Body of pancreas (tissue), 4 donors: ENCODE data around the gene NSMCE1. TPM values are rescaled to one million over a fixed set of nuclear protein-coding genes. Genes with fewer than 3 reads are reported as not detected.
"Not testable (repeated sequence)": the region's sequence is repeated elsewhere in the genome, so short reads cannot be mapped to it uniquely, and the experiment has no call there.

Experiments used
- ATAC-seq: fragments of 150-250 bp; one replicate; pipeline ENCODE4 v1.9.1; 2016
- DNase-seq, 4 donors: peaks; one replicate each; pipeline ENCODE4 v3.0.0-alpha.2; 2019
- H3K27ac ChIP-seq, 4 donors: fragments of 200-600 bp; sonication (generic); 1 replicate in 3 of 4; 2 replicates in 1 of 4; pipeline versions ENCODE4 v1.5.1 to v1.6.1; 2016 to 2019; ENCODE audit warnings: mild to moderate bottlenecking in 1 of 4, mixed read lengths in 1 of 4, moderate library complexity in 1 of 4
- H3K27me3 ChIP-seq, 2 donors: fragments of 200-600 bp; sonication (generic); one replicate each; pipeline ENCODE4 v1.6.0; 2016; ENCODE audit warnings: mild to moderate bottlenecking in 1 of 2
- H3K36me3 ChIP-seq, 2 donors: fragments of 200-600 bp; sonication (generic); replicated peaks in 1 of 2; 2 replicates each; pipeline ENCODE4 v1.5.1; 2016; ENCODE audit warnings: low read depth in 2 of 2; ENCODE audit not compliant: insufficient read depth in 1 of 2
- H3K4me1 ChIP-seq: fragments of 200-600 bp; sonication (generic); one replicate; pipeline ENCODE4 v1.6.0; 2016
- H3K4me3 ChIP-seq, 2 donors: fragments of 200-600 bp; sonication (generic); 1 replicate in 1 of 2; 2 replicates in 1 of 2; pipeline ENCODE4 v1.5.1; 2016 to 2019
- H3K9me3 ChIP-seq, 3 donors: fragments of 200-600 bp; sonication (generic); 1 replicate in 2 of 3; 2 replicates in 1 of 3; pipeline ENCODE4 v1.5.1; 2016
- CTCF ChIP-seq, 7 experiments: fragments of 450-650 bp in 4 of 7; fragments of 200-600 bp in 3 of 7; sonication (generic) in 3 of 7; IDR thresholded peaks; one replicate each; pipeline ENCODE4 v1.5.1; 2016 to 2019; ENCODE audit warnings: antibody characterized with exemption in 7 of 7
- POLR2A ChIP-seq, 3 donors: fragments of 450-650 bp; IDR thresholded peaks; one replicate each; pipeline ENCODE4 v1.6.1; 2016; ENCODE audit warnings: antibody characterized with exemption in 3 of 3, mild to moderate bottlenecking in 2 of 3
- WGBS, 2 donors: methylation state at CpG; one replicate each; pipeline ENCODE4 v1.1.5; 2017; 5-methylcytosine and 5-hydroxymethylcytosine counted together
- intact Hi-C: fragments of 100-400 bp; cut with DNase I; formaldehyde crosslinking; loops from one replicate; pipeline ENCODE4 v1.15.1; 2023
- total RNA-seq, 2 donors: library from RNA; depleted of rRNA; stranded (reverse); fragments of >200 nt; gene quantifications; one replicate each; pipeline ENCODE4 v1.1.0, GENCODE V29; 2016

NSMCE1 gene
- total RNA-seq, 2 donors from 2014 or later, result 20.1 to 29.1 TPM

DNA sequence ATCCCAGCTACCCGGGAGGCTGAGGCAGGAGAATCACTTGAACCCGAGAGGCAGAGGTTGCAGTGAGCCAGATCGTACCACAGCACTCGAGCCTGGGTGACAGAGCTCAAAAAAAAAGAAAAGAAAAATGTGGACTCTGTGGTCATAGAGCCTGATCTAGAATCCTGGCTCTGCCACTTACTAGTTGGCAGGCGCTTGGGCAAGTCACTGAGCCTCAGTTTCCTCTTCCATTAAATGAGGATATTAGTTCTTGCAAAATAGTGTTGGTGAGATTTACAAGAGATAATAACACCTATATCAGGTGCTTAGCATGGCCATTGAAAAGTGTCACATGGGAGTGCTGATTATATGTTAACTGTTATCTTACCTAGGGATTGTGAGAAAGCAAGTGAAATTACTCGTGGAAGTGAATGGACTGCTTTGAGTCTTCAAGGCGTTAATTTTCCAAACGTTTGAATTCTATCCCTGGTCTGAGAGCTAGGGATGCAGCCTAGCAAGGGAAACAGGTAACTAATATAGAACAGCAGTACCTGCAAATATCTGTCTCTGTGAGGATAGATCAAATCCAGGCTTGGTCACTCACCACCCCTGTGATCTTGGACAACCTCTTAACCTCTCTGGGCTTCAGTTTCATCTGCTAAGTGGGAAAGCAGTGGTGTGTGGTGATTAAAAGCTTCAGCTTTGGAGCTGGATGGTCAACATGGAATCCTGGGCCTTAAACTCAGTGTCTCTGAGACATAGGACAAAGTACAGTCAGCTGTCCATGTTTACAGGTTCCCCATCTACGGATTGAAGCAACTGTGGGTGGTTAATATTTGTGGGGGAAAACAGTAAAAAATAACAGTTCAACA is 953 bp upstream of the NSMCE1 start:
- 64 to 65% methylated on average over 9 of the region's 9 CpGs for WGBS, 2 donors

GRCh38 chr16:27267037-27267677 is 1.4 kb downstream of the NSMCE1 start:
- WGBS, 2 donors, result 60 to 80% methylated on average over 8 of the region's 8 CpGs
- intact Hi-C loops, result no loop called here
- DNase-seq, result no peak

More for the DNA sequence above, 953 bp upstream of the NSMCE1 start:
- ATAC-seq (no peak), DNase-seq (no peak)
- no peaks in the 10 kb centered on the region for H3K9me3 ChIP-seq
- no peaks in the 10 kb centered on the region for H3K27me3 ChIP-seq
- peaks cover 23% of the 10 kb centered on the region for H3K4me1 ChIP-seq
- peak overlapping the region in 1 of 2 donors; percentile 70 for H3K4me3 ChIP-seq
- no peaks in the 10 kb centered on the region for H3K36me3 ChIP-seq
- intact Hi-C loops, result no loop called here
- no peak for TF ChIP-seq POLR2A (IDR thresholded peaks at IDR 0.05)
- TF ChIP-seq CTCF (IDR thresholded peaks at IDR 0.05), result no peak
- H3K27ac ChIP-seq, result peak overlapping the region in 1 of 4 donors; percentile 60

GRCh38 chr16:27265982-27266381 is 2.6 kb downstream of the NSMCE1 start:
- Histone ChIP-seq H3K4me1 (peaks cover 30% of the 10 kb centered on the region), H3K9me3 (no peaks in the 10 kb centered on the region), H3K36me3 (no peaks in the 10 kb centered on the region), H3K27ac (no peak overlapping the region), H3K27me3 (no peaks in the 10 kb centered on the region), H3K4me3 (no peak overlapping the region)
- TF ChIP-seq CTCF (IDR thresholded peaks at IDR 0.05), result no peak
- TF ChIP-seq POLR2A (IDR thresholded peaks at IDR 0.05), result no peak
- DNase-seq (no peak), ATAC-seq (no peak)
- WGBS, 2 donors, result 87 to 94% methylated on average over 1 of the region's 1 CpG
- intact Hi-C loops, result no loop called here

More at GRCh38 chr16:27267037-27267677, 1.4 kb downstream of the NSMCE1 start:
- Histone ChIP-seq H3K4me1 (peaks cover 23% of the 10 kb centered on the region), H3K36me3 (no peaks in the 10 kb centered on the region), H3K27ac (no peak overlapping the region), H3K27me3 (no peaks in the 10 kb centered on the region), H3K9me3 (no peaks in the 10 kb centered on the region), H3K4me3 (no peak overlapping the region)
- no peak for ATAC-seq
- TF ChIP-seq POLR2A (IDR thresholded peaks at IDR 0.05), result no peak
- no peak for TF ChIP-seq CTCF (IDR thresholded peaks at IDR 0.05)

- Histone ChIP-seq H3K4me3 (no peak overlapping the region), H3K9me3 (no peaks in the 10 kb centered on the region), H3K27me3 (no peaks in the 10 kb centered on the region), H3K36me3 (no peaks in the 10 kb centered on the region), H3K4me1 (peaks cover 19% of the 10 kb centered on the region), H3K27ac (no peak overlapping the region)
- DNase-seq, result no peak
- 58 to 65% methylated on average over 6 of the region's 6 CpGs for WGBS, 2 donors
- intact Hi-C loops, result no loop called here
- no peak for ATAC-seq
- TF ChIP-seq POLR2A (IDR thresholded peaks at IDR 0.05), result no peak
These were observed 4.4 kb downstream of the NSMCE1 start for GRCh38 chr16:27264151-27264550.

GRCh38 chr16:27262904-27263423 is 5.6 kb downstream of the NSMCE1 start:
- H3K36me3 ChIP-seq, H3K9me3 ChIP-seq, ATAC-seq, H3K27ac ChIP-seq, H3K27me3 ChIP-seq, intact Hi-C loops, H3K4me3 ChIP-seq, DNase-seq: not testable (repeated sequence)
- WGBS, 2 donors, result 73 to 93% methylated on average over 2 of the region's 2 CpGs
- peaks cover 15% of the 10 kb centered on the region for H3K4me1 ChIP-seq
